WTC11 (cell line): Measurements from ENCODE around the gene BTD. TPM values are rescaled to one million over a fixed set of nuclear protein-coding genes. Genes with fewer than 3 reads are reported as not detected.

ENCODE experiments used
- ATAC-seq: fragments of 200-7000 bp; cut with Tn5 transposase; 2 replicates; pipeline ENCODE4 v1.10.0; 2021; ENCODE audit warnings: mild to moderate bottlenecking, moderate library complexity
- CTCF ChIA-PET: fragments of 300-600 bp; sonication (Branson Sonifier 250); formaldehyde crosslinking; loops from one replicate; lab custom pipeline; 2021; ENCODE audit warnings: antibody characterized with exemption; lab: Charles Lee
- POLR2A ChIA-PET: fragments of 350-600 bp; sonication (Branson Sonifier 250); formaldehyde crosslinking; loops from one replicate; lab custom pipeline; 2021; ENCODE audit warnings: antibody characterized with exemption; lab: Charles Lee
- DNase-seq: peaks from one replicate; pipeline ENCODE4 v3.0.0; 2021; ENCODE audit warnings: low spot score
- H3K27ac Mint-ChIP-seq: 2 replicates; pipeline ENCODE4 v1.8.0; 2021; ENCODE audit warnings: mixed read lengths
- H3K27me3 Mint-ChIP-seq: 2 replicates; pipeline ENCODE4 v1.8.0; 2021; ENCODE audit warnings: low read depth, mild to moderate bottlenecking, moderate library complexity, mixed read lengths
- H3K36me3 Mint-ChIP-seq: 2 replicates; pipeline ENCODE4 v1.8.0; 2021; ENCODE audit warnings: mixed read lengths
- H3K4me1 Mint-ChIP-seq: 2 replicates; pipeline ENCODE4 v1.8.0; 2022; ENCODE audit warnings: mixed read lengths
- H3K4me3 Mint-ChIP-seq: 2 replicates; pipeline ENCODE4 v1.8.0; 2021; ENCODE audit warnings: mild to moderate bottlenecking, moderate library complexity, mixed read lengths
- H3K9me3 Mint-ChIP-seq: 2 replicates; pipeline ENCODE4 v1.8.0; 2021; ENCODE audit warnings: mixed read lengths
- ATF1 ChIP-seq: sonication (generic); formaldehyde crosslinking; IDR thresholded peaks from 2 replicates; pipeline ENCODE4 v1.8.1; 2023; ENCODE audit warnings: mild to moderate bottlenecking, moderate library complexity, missing genetic modification reagents
- ATF2 ChIP-seq: sonication (generic); formaldehyde crosslinking; IDR thresholded peaks from 2 replicates; pipeline ENCODE4 v1.8.1; 2022; ENCODE audit warnings: low read depth, missing genetic modification reagents, borderline replicate concordance
- ATF3 ChIP-seq: sonication (generic); formaldehyde crosslinking; conservative IDR thresholded peaks from 2 replicates; pipeline ENCODE4 v1.8.1; 2022; ENCODE audit warnings: mild to moderate bottlenecking, missing genetic modification reagents
- E2F5 ChIP-seq: sonication (generic); formaldehyde crosslinking; IDR thresholded peaks from 2 replicates; pipeline ENCODE4 v1.8.1; 2022; ENCODE audit warnings: mild to moderate bottlenecking, moderate library complexity, missing genetic modification reagents
- ERG ChIP-seq: fragments of 250-450 bp; sonication (Bioruptor Pico); IDR thresholded peaks from 2 replicates; pipeline ENCODE4 v1.8.0; 2021; ENCODE audit warnings: mild to moderate bottlenecking
- FOXK1 ChIP-seq: sonication (generic); formaldehyde crosslinking; IDR thresholded peaks from 2 replicates; pipeline ENCODE4 v1.8.0; 2022; ENCODE audit warnings: mild to moderate bottlenecking, moderate library complexity, missing genetic modification reagents
- MYBL2 ChIP-seq: sonication (generic); formaldehyde crosslinking; IDR thresholded peaks from 2 replicates; pipeline ENCODE4 v1.8.1; 2023; ENCODE audit warnings: mild to moderate bottlenecking, moderate library complexity, missing genetic modification reagents
- NR3C1 ChIP-seq: sonication (generic); formaldehyde crosslinking; conservative IDR thresholded peaks from 2 replicates; pipeline ENCODE4 v1.8.1; 2023; ENCODE audit warnings: low read depth, mild to moderate bottlenecking, missing genetic modification reagents
- OVOL2 ChIP-seq: fragments of 250-450 bp; sonication (Bioruptor Pico); IDR thresholded peaks from 2 replicates; pipeline ENCODE4 v1.9.0; 2021; ENCODE audit warnings: mild to moderate bottlenecking, borderline replicate concordance
- PRRX2 ChIP-seq: fragments of 250-450 bp; sonication (Bioruptor Pico); IDR thresholded peaks from 2 replicates; pipeline ENCODE4 v1.8.0; 2021; ENCODE audit warnings: mild to moderate bottlenecking
- TP53 ChIP-seq: sonication (generic); formaldehyde crosslinking; IDR thresholded peaks from 2 replicates; pipeline ENCODE4 v1.8.1; 2023; ENCODE audit warnings: mild to moderate bottlenecking, missing genetic modification reagents
- ZNF281 ChIP-seq: sonication (generic); formaldehyde crosslinking; IDR thresholded peaks from 2 replicates; pipeline ENCODE4 v1.8.0; 2023; ENCODE audit warnings: mild to moderate bottlenecking, missing genetic modification reagents
- ZNF396 ChIP-seq: fragments of 250-450 bp; sonication (Bioruptor Pico); IDR thresholded peaks from 2 replicates; pipeline ENCODE4 v1.8.0; 2021; ENCODE audit warnings: mild to moderate bottlenecking, moderate library complexity, borderline replicate concordance
- ZNF512 ChIP-seq: sonication (generic); formaldehyde crosslinking; IDR thresholded peaks from 2 replicates; pipeline ENCODE4 v1.8.1; 2022; ENCODE audit warnings: missing genetic modification reagents, borderline replicate concordance
- ZNF532 ChIP-seq: fragments of 250-450 bp; sonication (Bioruptor Pico); IDR thresholded peaks from 2 replicates; pipeline ENCODE4 v1.9.0; 2021; ENCODE audit warnings: mild to moderate bottlenecking, borderline replicate concordance
- total RNA-seq: library from RNA; stranded (reverse); gene quantifications from 3 replicates; pipeline ENCODE4 v1.2.3, GENCODE V29; 2021

BTD gene
- total RNA-seq, 1 experiment from 2014 or later = 18.5 TPM

GRCh38 chr3:15647611-15648167, 46.1 kb downstream of the BTD start (continued):
- TF ChIP-seq ZNF281 (CRISPR knock-in tag) (no peak), ZNF532 (CRISPR knock-in tag) (no peak), ATF2 (CRISPR knock-in tag) (no peak), ZNF396 (CRISPR knock-in tag) (no peak), ERG (no peak), ATF1 (CRISPR knock-in tag) (no peak), PRRX2 (no peak), FOXK1 (CRISPR knock-in tag) (no peak), OVOL2 (CRISPR knock-in tag) (no peak), MYBL2 (no peak)

GRCh38 chr3:15649341-15649740, 47.8 kb downstream of the BTD start:
- ChIA-PET CTCF (no interaction called here), POLR2A (no interaction called here)
- H3K36me3 Mint-ChIP-seq = peaks cover 27% of the 10 kb centered on the region
- H3K27ac Mint-ChIP-seq = no peak overlapping the region
- H3K4me1 Mint-ChIP-seq = peaks cover 33% of the 10 kb centered on the region
- H3K27me3 Mint-ChIP-seq = no peaks in the 10 kb centered on the region; the same call in 1 of the 2 replicates
- ATAC-seq (no peak), DNase-seq (no peak)
- no peak overlapping the region for H3K4me3 Mint-ChIP-seq
- no peak for TF ChIP-seq ZNF512 (CRISPR knock-in tag)
- peaks cover 12% of the 10 kb centered on the region for H3K9me3 Mint-ChIP-seq

- ATAC-seq = no peak
- Mint-ChIP-seq H3K27ac (no peak overlapping the region), H3K4me1 (peaks cover 34% of the 10 kb centered on the region), H3K4me3 (no peak overlapping the region), H3K27me3 (no peaks in the 10 kb centered on the region; the same call in 1 of the 2 replicates), H3K36me3 (peaks cover 22% of the 10 kb centered on the region), H3K9me3 (peaks cover 12% of the 10 kb centered on the region)
- no peak for DNase-seq
- ChIA-PET CTCF (no interaction called here), POLR2A (no interaction called here)
- TF ChIP-seq ERG (no peak), TP53 (CRISPR knock-in tag) (no peak), ATF3 (CRISPR knock-in tag) (no peak), MYBL2 (no peak), ZNF512 (CRISPR knock-in tag) (no peak), E2F5 (CRISPR knock-in tag) (no peak), NR3C1 (no peak)
Measured at GRCh38 chr3:15649858-15650257, 48.3 kb downstream of the BTD start.
